ENCODE results near the gene NDUFS1.
"Not testable (repeated sequence)": the region's sequence is repeated elsewhere in the genome, so short reads cannot be mapped to it uniquely, and the experiment has no call there.

NDUFS1 gene

DNA sequence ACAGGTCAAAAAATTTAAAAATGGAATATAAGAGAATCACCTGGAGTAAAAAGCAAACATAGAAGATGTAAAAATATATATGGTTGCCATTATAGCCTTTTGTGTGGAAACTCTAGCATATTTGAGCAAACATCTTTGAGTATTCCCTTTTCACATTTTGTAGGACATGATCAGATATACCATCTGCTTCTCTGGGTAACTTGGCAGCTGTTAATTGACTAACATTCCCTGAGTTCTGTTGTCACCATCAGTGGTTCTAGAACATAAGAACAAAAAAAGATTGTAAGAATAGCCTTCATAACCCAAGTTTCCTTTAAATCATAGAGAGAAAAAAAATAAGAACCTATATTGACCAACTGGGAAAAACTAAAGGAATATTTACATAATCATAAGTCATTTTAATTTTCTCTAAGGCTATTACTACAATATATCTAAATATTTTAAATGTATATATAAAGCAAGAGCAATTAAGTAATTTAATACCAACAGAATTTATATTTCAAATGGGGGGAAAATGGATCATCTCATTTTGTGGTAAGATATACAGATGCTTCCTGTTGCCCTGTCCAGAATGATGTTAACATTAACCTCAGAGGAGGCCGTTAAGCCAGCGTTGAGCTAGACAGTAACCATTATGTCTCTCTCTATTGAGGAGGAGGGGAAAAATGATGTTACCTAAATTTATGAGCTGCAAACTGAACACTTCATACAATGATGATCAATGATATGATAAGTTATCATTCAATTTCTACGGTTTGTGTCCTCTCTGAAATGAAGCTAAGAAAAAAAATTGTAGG lies 63.5 kb downstream of the NDUFS1 start:
- DNase-seq = no peak

GRCh38 chr2:206092297-206092696 lies 66.9 kb downstream of the NDUFS1 start:
- DNase-seq = no peak

DNA sequence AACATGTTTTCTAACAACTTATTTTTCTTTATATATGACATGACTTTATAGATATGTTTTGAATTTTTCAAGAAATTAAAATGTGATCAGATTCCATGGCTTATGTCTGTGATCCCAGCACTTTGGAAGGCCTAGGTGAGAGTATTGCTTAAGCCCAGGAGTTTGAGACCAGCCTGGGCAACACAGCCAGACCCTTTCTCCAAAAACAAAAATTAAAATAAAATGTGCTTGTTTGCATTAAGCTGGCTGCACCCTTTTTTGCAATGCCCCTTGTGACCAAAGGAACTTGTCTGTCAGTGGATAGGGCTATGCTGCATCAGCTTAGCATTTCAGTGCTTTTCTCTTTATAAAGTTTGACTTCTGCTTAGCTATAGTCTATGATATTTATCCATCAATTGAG lies 71.0 kb downstream of the NDUFS1 start:
- DNase-seq = no peak

DNA sequence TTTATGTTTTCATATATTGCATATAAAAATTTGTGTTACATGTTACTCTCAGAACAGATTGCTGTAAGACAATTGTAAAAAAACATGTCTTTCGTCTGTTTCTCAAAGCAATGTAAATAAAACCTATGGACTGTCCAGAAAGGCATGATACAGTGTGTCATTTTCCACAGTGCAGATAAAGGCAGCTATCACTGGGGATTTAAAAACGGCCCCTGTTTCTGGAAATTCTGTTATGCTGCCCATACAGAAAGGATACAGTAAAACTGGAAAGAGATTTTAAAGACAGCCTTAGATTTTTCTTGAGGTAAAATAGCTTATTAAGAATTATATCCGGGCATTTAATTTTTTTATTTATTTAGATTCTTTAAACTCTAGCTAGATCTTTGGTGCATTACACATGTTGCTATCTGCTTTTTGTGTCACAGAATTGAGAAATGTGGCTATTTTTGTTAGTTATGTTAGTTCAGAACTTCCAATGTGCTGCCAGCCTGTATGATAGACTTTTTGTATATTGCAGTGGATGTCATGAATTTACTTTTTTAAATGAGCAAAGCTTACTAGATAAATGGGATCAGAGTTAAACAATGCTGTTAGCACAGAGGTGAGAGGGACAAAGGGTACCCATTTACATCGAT lies 72.4 kb downstream of the NDUFS1 start:
- no peak for DNase-seq

- DNase-seq = peak; percentile 81
These were observed 73.3 kb downstream of the NDUFS1 start, which contains the start of gene INO80D for GRCh38 chr2:206085742-206086445. TSS of gene INO80D (minus strand) at chr2:206086174. CDS start at chr2:206063016, 23,158 bp downstream.

GRCh38 chr2:206084870-206085741 lies 74.1 kb downstream of the NDUFS1 start:
- DNase-seq = peak; percentile 63

DNA sequence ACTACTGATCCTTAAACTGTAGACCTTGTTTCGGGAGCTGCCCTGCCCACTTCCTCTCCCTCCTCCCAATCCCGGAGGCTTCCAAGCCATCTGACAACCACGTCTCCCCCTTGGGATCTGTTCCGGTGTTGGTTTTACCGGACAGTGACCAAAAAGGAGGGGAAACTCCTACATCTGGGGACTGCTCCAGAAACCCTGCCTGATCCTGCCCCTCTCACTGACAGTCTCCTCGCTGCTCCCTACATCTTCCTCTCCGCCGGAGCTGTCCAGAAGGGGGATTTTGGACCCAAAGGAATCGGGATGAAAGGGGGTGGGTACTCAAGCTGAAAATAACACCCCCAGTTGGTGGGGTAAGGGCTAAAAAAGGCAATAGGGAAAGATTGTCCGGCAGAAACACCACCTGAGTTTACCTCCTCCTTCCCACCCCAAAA lies 74.8 kb downstream of the NDUFS1 start:
- peak; percentile 40 for DNase-seq

GRCh38 chr2:206083602-206084438 lies 75.4 kb downstream of the NDUFS1 start:
- peak; percentile 48 for DNase-seq

DNA sequence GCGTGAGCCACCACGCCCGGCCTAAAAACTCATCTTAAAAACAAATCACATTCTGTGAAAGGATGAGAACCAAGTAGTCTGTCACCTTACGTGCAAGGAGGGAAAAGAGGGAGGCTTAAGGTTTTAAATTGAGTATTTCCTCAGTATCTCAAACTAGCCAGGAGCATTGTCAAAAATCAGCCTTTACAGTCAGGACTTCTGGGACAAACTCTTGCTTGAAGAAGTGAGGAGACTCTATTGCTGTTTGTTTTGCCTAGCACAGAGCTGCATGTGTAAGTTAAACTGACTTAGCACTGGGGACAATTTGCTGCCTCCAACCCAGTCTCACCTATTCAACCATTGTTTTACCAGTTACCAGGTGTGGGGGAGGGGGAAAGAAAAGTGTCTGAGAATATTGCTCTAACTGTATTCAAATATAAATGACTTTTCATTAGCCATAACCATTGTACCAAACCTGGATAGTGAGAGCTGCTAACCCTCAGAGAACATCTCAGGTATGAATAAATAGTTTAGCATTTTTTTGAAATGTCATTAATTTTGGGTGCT lies 76.9 kb downstream of the NDUFS1 start:
- DNase-seq = no peak

- DNase-seq = no peak
These were observed 78.3 kb downstream of the NDUFS1 start for GRCh38 chr2:206080927-206081326.

DNA sequence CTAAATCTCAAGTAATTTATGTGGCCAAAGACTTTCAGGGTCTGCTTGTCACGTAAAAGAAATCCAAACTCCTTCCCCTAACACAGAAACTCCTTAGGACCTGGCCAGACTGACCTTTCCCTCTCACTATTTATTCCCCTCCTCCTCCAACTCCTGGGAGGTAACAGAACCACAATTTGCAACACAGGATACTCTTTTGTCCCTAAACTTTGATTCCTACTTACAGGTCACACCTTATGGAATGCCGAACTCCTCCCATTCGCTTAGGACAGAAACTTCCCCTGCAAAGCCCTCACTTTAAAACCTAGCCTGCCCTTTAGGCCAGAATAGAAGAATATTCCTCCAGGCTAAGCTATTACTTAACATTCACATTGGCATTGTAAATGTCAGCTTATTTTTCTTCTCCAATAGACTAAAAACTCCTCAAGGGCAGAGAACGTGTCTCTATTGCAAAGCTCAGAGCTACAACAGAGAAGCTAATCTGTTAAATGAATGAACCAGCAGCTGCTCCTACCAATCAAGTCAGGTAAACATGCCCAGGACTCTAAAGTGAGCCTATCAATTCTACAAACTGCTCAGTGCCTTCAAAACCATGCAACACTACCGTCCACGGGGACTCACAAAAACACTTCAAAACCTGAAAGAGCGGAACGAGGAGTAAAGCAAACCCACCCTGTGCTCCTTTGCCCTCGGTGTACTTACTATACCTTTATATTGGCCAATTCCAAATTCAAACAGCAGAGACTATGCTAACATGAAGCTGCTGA lies 79.4 kb downstream of the NDUFS1 start:
- no peak for DNase-seq

GRCh38 chr2:206077879-206078278 lies 81.4 kb downstream of the NDUFS1 start:
- not testable (repeated sequence) for DNase-seq

GRCh38 chr2:206075113-206075512 lies 84.1 kb downstream of the NDUFS1 start:
- no peak for DNase-seq

- no peak for DNase-seq
These were observed 87.4 kb downstream of the NDUFS1 start for GRCh38 chr2:206071807-206072206.

- no peak for DNase-seq
These were observed 89.8 kb downstream of the NDUFS1 start for GRCh38 chr2:206069417-206069816.

GRCh38 chr2:206068207-206068606 lies 91.0 kb downstream of the NDUFS1 start:
- DNase-seq = no peak
